GDM1 (cell line): ENCODE data around the gene SLC25A39.
A peak's percentile ranks its signal among the peaks of the same experiment; 100 is the strongest.
"Not testable (repeated sequence)": the region's sequence is repeated elsewhere in the genome, so short reads cannot be mapped to it uniquely, and the experiment has no call there.

Experiments used
- DNase-seq: peaks from one replicate; lab custom pipeline; 2025; lab: John Stamatoyannopoulos, UW

The SLC25A39 gene

GRCh38 chr17:44353672-44354331 lies 29.2 kb upstream of the SLC25A39 start:
- no peak for DNase-seq

GRCh38 chr17:44352828-44353671 lies 28.4 kb upstream of the SLC25A39 start:
- DNase-seq, result no peak

DNA sequence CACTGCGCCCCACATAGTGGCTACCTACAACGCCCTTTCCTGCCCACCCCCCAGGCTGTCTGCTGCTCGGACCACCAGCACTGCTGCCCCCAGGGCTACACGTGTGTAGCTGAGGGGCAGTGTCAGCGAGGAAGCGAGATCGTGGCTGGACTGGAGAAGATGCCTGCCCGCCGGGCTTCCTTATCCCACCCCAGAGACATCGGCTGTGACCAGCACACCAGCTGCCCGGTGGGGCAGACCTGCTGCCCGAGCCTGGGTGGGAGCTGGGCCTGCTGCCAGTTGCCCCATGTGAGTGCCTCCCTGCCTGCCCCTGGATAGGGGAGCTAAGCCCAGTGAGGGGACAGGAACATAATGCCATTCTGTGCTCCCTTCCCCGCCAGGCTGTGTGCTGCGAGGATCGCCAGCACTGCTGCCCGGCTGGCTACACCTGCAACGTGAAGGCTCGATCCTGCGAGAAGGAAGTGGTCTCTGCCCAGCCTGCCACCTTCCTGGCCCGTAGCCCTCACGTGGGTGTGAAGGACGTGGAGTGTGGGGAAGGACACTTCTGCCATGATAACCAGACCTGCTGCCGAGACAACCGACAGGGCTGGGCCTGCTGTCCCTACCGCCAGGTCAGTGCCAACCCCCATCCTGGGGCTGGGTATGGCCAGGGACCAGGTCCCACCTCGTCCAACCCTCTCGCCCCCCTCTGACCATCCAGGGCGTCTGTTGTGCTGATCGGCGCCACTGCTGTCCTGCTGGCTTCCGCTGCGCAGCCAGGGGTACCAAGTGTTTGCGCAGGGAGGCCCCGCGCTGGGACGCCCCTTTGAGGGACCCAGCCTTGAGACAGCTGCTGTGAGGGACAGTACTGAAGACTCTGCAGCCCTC lies 27.6 kb upstream of the SLC25A39 start:
- DNase-seq, result no peak

- no peak for DNase-seq
Measured at GRCh38 chr17:44351464-44351863, 26.8 kb upstream of the SLC25A39 start.

- peak; percentile 62 for DNase-seq
Measured at GRCh38 chr17:44350733-44351226, 26.2 kb upstream of the SLC25A39 start.

DNA sequence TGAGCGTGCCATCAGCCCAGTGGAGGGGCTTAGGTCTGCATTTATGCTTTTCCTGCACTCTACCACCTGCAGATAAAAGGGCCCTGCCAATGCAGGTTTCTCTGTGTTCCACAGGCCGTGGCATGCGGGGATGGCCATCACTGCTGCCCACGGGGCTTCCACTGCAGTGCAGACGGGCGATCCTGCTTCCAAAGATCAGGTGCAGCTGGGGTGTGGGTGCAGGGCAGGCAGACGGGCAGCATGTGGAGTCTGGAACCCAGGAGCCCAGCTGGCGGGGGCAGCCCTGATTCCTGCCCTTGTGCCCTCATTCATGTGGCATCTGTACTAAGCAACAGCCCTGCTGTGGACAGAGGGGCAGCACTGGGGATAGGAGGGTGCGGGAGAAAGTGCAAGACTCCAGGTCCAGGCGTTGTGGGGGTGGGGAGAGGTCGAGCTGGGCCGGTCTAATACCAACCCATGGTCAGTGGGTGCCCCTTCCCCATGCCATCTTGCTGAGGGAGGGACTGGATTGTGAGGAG lies 25.0 kb upstream of the SLC25A39 start:
- DNase-seq, result no peak

DNA sequence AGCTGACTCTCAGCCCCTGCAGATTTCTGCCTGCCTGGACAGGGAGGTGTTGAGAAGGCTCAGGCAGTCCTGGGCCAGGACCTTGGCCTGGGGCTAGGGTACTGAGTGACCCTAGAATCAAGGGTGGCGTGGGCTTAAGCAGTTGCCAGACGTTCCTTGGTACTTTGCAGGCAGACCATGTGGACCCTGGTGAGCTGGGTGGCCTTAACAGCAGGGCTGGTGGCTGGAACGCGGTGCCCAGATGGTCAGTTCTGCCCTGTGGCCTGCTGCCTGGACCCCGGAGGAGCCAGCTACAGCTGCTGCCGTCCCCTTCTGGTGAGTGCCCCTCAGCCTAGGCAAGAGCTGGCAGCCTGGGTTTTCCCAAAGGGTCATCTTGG lies 24.4 kb upstream of the SLC25A39 start:
- DNase-seq, result no peak

GRCh38 chr17:44348234-44348987 lies 23.8 kb upstream of the SLC25A39 start:
- peak; percentile 43 for DNase-seq

DNA sequence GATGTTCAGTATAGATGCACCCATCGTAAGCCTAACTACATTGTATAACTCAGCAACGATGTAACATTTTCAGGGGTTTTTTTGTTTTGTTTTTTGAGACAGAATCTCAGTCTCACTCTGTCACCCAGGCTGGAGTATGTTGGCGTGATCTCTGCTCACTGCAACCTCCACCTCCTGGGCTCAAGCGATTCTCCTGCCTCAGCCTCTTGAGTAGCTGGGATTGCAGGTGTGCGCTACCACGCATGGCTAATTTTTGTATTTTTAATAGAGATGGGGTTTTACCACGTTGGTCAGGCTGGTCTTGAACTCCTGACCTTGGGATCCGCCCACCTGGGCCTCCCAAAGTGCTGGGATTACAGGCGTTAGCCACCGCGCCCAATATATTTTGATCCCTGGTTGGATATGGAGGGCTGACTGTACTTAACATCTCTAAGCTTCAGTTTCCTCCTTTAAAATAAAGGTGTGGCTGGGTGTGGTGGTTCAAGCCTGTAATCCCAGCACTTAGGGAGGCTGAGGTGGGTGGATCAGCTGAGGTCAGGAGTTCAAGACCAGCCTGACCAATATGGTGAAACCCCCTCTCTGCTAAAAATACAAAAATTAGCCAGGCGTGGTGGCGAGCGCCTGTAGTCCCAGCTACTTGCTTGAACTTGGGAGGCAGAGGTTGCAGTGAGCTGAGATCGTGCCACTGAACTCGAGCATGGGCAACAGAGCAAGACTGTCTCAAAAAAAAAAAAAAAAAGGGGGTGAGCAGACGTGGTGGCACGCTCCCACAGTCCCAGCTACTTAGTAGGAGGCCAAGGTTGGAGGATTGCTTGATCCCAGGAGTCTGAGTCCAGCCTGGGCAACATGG lies 22.8 kb upstream of the SLC25A39 start:
- DNase-seq, result not testable (repeated sequence)

DNA sequence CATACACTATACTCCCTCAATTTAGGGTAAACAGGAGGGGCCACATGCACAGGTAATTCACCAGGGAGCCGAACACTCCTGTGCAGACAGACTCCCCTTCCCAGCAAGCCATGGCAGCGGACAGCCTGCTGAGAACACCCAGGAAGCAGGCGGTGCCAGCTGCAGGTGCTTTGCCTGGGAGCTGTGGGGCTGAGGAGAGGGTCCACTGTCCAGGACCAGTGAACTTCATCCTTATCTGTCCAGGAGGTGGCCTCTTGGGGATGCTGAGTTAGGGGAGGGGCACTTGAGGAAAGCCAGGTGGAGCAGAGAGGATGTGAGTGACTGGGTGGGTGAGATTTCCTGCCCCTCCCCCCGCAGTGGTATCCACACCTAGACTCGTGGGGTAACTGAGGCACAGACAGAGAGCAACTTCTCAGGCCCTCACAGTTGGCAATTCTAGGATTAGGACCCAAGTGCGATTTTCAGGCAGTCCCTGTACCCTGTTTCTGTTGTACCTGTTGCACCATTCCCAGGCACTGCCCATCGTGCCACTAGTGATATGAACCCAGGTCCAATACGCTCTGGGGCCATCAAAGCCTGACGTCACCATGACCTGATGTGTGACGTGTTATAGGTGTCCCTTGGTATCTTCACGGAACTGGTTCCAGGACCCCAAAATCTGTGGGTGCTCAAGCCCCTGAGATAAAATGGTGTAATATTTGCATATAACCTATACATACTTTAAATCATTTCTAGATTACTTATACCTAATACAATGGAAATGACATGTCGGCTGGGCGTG lies 21.6 kb upstream of the SLC25A39 start:
- no peak for DNase-seq

DNA sequence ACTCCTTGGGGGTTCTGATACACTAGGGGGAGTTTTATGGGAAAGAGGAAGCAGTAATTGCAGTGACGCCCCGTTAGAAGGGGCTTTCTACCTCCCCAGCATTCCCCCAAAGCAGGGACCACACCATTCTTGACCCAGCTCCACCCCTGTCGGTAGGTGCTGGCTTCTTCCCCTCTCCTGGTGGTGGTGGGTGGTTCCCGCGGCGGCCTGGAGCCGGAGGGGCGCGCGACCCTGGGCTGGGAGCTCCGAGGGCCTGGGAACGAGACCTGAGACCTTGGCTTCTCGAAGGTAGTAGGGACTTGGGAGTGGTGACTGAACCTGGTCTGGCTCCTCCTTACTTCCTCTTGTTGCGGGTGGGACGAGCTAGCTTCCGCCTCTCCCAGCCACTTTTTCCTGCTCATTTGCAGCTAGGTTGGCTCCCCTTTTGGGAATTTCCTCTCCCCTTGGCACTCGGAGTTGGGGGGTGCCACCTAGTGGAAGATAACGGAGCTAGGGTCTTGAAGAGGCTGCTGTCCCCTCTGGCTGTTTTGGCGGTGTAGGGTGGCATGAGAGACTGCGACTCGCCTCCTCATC lies 20.9 kb upstream of the SLC25A39 start:
- peak; percentile 46 for DNase-seq

DNA sequence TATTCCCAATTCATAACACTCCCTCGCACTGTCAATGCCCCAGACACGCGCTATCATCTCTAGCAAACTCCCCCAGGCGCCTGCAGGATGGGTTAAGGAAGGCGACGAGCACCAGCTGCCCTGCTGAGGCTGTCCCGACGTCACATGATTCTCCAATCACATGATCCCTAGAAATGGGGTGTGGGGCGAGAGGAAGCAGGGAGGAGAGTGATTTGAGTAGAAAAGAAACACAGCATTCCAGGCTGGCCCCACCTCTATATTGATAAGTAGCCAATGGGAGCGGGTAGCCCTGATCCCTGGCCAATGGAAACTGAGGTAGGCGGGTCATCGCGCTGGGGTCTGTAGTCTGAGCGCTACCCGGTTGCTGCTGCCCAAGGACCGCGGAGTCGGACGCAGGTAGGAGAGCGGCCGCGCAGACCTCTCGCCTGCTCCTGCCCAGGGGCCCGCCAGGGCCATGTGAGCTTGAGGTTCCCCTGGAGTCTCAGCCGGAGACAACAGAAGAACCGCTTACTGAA lies 20.4 kb upstream of the SLC25A39 start, which contains the start of gene GRN:
Gene GRN, plus strand, starts transcription at position 364 of the 515 bp plus-strand sequence. CDS start 3,863 bp downstream, outside the sequence.
- DNase-seq, result peak; percentile 91

DNA sequence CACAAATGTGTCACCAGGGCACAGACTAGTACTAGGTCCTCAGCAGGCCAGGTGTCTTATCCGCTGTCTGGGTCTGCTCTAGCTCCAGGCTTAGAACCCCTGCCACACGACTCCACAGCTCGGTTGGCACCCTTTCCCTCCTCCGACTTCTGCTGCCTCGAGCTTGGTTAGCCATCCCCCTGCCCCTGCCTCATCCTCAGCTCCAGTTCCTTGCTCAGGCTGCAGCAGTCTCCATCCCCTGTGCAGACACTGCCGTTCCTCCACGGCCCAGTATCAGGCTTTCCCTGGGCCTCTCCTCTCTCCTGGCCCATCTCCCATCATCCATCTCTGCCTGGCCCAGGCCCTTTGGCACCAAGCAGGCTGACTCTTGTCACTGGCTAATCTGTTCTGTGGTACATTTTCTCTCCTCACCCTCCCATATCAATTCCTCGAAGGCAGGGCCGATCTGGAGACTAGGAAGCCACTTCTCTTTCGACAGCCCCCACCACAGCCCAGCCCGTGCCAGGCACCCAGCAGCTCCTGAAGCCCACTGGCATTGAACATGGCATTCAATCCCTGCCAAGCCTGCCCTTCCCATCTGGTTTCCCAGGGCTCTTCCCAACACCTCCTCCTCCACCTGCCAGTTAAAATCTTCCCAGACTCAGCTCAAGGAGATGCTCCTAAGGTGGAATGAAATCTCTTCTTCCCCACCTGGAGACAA lies 19.0 kb upstream of the SLC25A39 start:
- no peak for DNase-seq

- DNase-seq, result not testable (repeated sequence)
Measured at GRCh38 chr17:44340553-44340952, 15.9 kb upstream of the SLC25A39 start.

DNA sequence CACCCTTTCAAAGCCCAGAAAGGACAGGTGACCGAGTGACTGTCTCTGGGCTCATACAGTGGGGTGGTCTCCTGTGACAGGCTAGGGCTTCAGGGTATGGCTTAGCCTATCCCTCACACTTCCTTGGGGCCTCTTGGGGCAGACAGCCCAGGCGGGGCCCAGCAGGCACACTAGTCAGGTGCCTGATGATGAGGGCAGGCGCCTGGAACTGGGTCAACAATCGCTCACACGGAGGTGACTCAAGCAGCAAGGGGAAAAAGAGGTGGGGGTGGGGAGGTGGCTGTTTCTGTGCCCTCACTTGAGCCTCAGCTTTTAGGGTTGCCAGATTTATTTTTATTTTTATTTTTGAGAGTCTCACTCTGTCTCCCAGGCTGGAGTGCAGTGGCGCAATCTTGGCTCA lies 14.1 kb upstream of the SLC25A39 start:
- DNase-seq, result no peak

- DNase-seq, result no peak
Measured at GRCh38 chr17:44335968-44336367, 11.3 kb upstream of the SLC25A39 start.

- DNase-seq, result no peak
Measured at GRCh38 chr17:44335564-44335963, 10.9 kb upstream of the SLC25A39 start.

- no peak for DNase-seq
Measured at GRCh38 chr17:44334727-44335126, 10.1 kb upstream of the SLC25A39 start.
